GM18508 (cell line): ENCODE results near the gene TRIM67.

Experiments used
- ATAC-seq: cut with Tn5 transposase; IDR thresholded peaks from one replicate; pipeline ENCODE4 v1.9.1; 2021; ENCODE audit warnings: moderate number of reproducible peaks; ENCODE audit not compliant: insufficient read depth, unreplicated experiment

TRIM67 gene

GRCh38 chr1:231181271-231181670 lies 19.4 kb downstream of the TRIM67 start:
- no peak for ATAC-seq

GRCh38 chr1:231182317-231182716 lies 20.5 kb downstream of the TRIM67 start:
- ATAC-seq, result no peak

- no peak for ATAC-seq
Observed at GRCh38 chr1:231183639-231184590, 22.1 kb downstream of the TRIM67 start.

GRCh38 chr1:231184891-231185290 lies 23.0 kb downstream of the TRIM67 start:
- no peak for ATAC-seq

- no peak for ATAC-seq
Observed at GRCh38 chr1:231185391-231185790, 23.5 kb downstream of the TRIM67 start.

GRCh38 chr1:231186356-231187115 lies 24.7 kb downstream of the TRIM67 start:
- no peak for ATAC-seq

- no peak for ATAC-seq
Observed at GRCh38 chr1:231187571-231187970, 25.7 kb downstream of the TRIM67 start.

- no peak for ATAC-seq
Observed at GRCh38 chr1:231188072-231188471, 26.2 kb downstream of the TRIM67 start.

GRCh38 chr1:231188768-231189167 lies 26.9 kb downstream of the TRIM67 start:
- ATAC-seq, result no peak

GRCh38 chr1:231189683-231190270 lies 27.9 kb downstream of the TRIM67 start:
- no peak for ATAC-seq

- no peak for ATAC-seq
Observed at GRCh38 chr1:231190456-231190855, 28.6 kb downstream of the TRIM67 start.

- ATAC-seq, result no peak
Observed at GRCh38 chr1:231192620-231193163, 30.8 kb downstream of the TRIM67 start.

- no peak for ATAC-seq
Observed at GRCh38 chr1:231193710-231194340, 32.0 kb downstream of the TRIM67 start.

GRCh38 chr1:231194476-231194842 lies 32.6 kb downstream of the TRIM67 start:
- ATAC-seq, result no peak

- no peak for ATAC-seq
Observed at GRCh38 chr1:231194843-231195516, 33.1 kb downstream of the TRIM67 start.

- ATAC-seq, result no peak
Observed at GRCh38 chr1:231196307-231196706, 34.4 kb downstream of the TRIM67 start.

- ATAC-seq, result no peak
Observed at GRCh38 chr1:231196728-231197127, 34.9 kb downstream of the TRIM67 start.

- no peak for ATAC-seq
Observed at GRCh38 chr1:231199868-231200267, 38.0 kb downstream of the TRIM67 start.

- ATAC-seq, result no peak
Observed at GRCh38 chr1:231200388-231201031, 38.7 kb downstream of the TRIM67 start.
